Gastrocnemius medialis (tissue), 4 donors: ENCODE data around the gene PRSS1. TPM values are rescaled to one million over a fixed set of nuclear protein-coding genes. Genes with fewer than 3 reads are reported as not detected.

Experiments used
- ATAC-seq, 2 donors: fragments of 150-250 bp; one replicate each; pipeline ENCODE4 v1.9.1; 2016
- DNase-seq, 2 donors: peaks; one replicate each; pipeline ENCODE4 v3.0.0-alpha.2; 2019
- H3K27ac ChIP-seq, 4 donors: fragments of 200-600 bp; sonication (generic); 1 replicate in 1 of 4; 2 replicates in 3 of 4; pipeline ENCODE4 v1.5.1; 2016 to 2018; ENCODE audit warnings: mild to moderate bottlenecking in 2 of 4, moderate library complexity in 1 of 4
- H3K27me3 ChIP-seq, 3 donors: fragments of 200-600 bp; sonication (generic) in 2 of 3; 1 replicate in 1 of 3; 2 replicates in 2 of 3; pipeline versions ENCODE4 v1.5.1 to v1.6.0; 2016 to 2019; ENCODE audit warnings: mild to moderate bottlenecking in 1 of 3, moderate library complexity in 1 of 3
- H3K36me3 ChIP-seq, 2 donors: fragments of 200-600 bp; sonication (generic) in 1 of 2; one replicate each; pipeline ENCODE4 v1.5.1; 2017 to 2018
- H3K4me1 ChIP-seq, 2 donors: fragments of 200-600 bp; sonication (generic) in 1 of 2; one replicate each; pipeline ENCODE4 v1.5.1; 2016 to 2017; ENCODE audit warnings: mild to moderate bottlenecking in 2 of 2
- H3K4me3 ChIP-seq, 4 donors: fragments of 200-600 bp; sonication (generic) in 3 of 4; 1 replicate in 1 of 4; 2 replicates in 3 of 4; pipeline ENCODE4 v1.5.1; 2016 to 2019; ENCODE audit warnings: mild to moderate bottlenecking in 2 of 4
- H3K9me3 ChIP-seq, 3 donors: fragments of 200-600 bp; sonication (generic) in 2 of 3; 1 replicate in 1 of 3; 2 replicates in 2 of 3; pipeline ENCODE4 v1.5.1; 2016 to 2019
- CTCF ChIP-seq, 5 experiments: fragments of 450-650 bp in 3 of 5; fragments of 200-600 bp in 2 of 5; sonication (generic) in 2 of 5; IDR thresholded peaks in 4 of 5; conservative IDR thresholded peaks in 1 of 5; 1 replicate in 4 of 5; 2 replicates in 1 of 5; pipeline ENCODE4 v1.5.1; 2016 to 2019; ENCODE audit warnings: antibody characterized with exemption in 5 of 5, mild to moderate bottlenecking in 3 of 5, moderate library complexity in 3 of 5
- POLR2A ChIP-seq, 2 donors: fragments of 450-650 bp; IDR thresholded peaks; one replicate each; pipeline ENCODE4 v1.6.1; 2017; ENCODE audit warnings: antibody characterized with exemption in 2 of 2, mild to moderate bottlenecking in 2 of 2, moderate library complexity in 2 of 2
- in situ Hi-C, 4 donors: fragments of 200-750 bp; cut with MboI; loops; one replicate each; pipeline versions ENCODE4 v1.15.0 to v1.8.0; 2017; ENCODE audit warnings: low sequenced_read_pairs in 4 of 4
- intact Hi-C: fragments of 100-400 bp; cut with DNase I; formaldehyde crosslinking; loops from one replicate; pipeline ENCODE4 v1.15.1; 2023; ENCODE audit warnings: low total_unique reads
- total RNA-seq, 4 donors: library from RNA; depleted of rRNA; stranded (reverse); fragments of >200 nt; gene quantifications; one replicate each; pipeline versions ENCODE4 v1.1.0 to v1.2.3, GENCODE V29; 2016

PRSS1 gene
- total RNA-seq, 4 donors from 2014 or later = not detected

GRCh38 chr7:142784716-142785115 is 35.4 kb downstream of the PRSS1 start:
- Histone ChIP-seq H3K27ac (no peak overlapping the region), H3K27me3 (no peaks in the 10 kb centered on the region), H3K4me3 (no peak overlapping the region), H3K36me3 (no peaks in the 10 kb centered on the region), H3K9me3 (no peaks in the 10 kb centered on the region), H3K4me1 (no peaks in the 10 kb centered on the region)
- intact Hi-C loops (no loop called here), in situ Hi-C loops (loop anchor here (5.0 to 25.0 kb wide), 5 partner anchors 72 to 250 kb away; no protein-coding TSS in a partner anchor)
- DNase-seq (no peak), ATAC-seq (no peak)
- TF ChIP-seq POLR2A (IDR thresholded peaks at IDR 0.05) (no peak), CTCF (IDR thresholded peaks at IDR 0.05 in 4 of 5, conservative IDR thresholded peaks at IDR 0.05 in 1 of 5) (no peak)

- H3K4me1 ChIP-seq = no peaks in the 10 kb centered on the region
- H3K27ac ChIP-seq = peak overlapping the region in 2 of 4 donors; percentile 55 to 74
- no peaks in the 10 kb centered on the region for H3K27me3 ChIP-seq
- no peak for ATAC-seq
- H3K36me3 ChIP-seq = no peaks in the 10 kb centered on the region
- in situ Hi-C loops (loop anchor here (10.0 to 25.0 kb wide), 4 partner anchors 149 to 251 kb away; no protein-coding TSS in a partner anchor), intact Hi-C loops (no loop called here)
- DNase-seq = no peak
- no peaks in the 10 kb centered on the region for H3K9me3 ChIP-seq
- TF ChIP-seq CTCF (IDR thresholded peaks at IDR 0.05 in 4 of 5, conservative IDR thresholded peaks at IDR 0.05 in 1 of 5) (no peak), POLR2A (IDR thresholded peaks at IDR 0.05) (no peak)
- no peak overlapping the region for H3K4me3 ChIP-seq
These were observed 36.6 kb downstream of the PRSS1 start for GRCh38 chr7:142785841-142786250.

GRCh38 chr7:142787034-142787768 is 37.9 kb downstream of the PRSS1 start:
- TF ChIP-seq POLR2A (IDR thresholded peaks at IDR 0.05) (no peak), CTCF (IDR thresholded peaks at IDR 0.05 in 4 of 5, conservative IDR thresholded peaks at IDR 0.05 in 1 of 5) (no peak)
- in situ Hi-C loops (loop anchor here (10.0 to 25.0 kb wide), 4 partner anchors 150 to 252 kb away; no protein-coding TSS in a partner anchor), intact Hi-C loops (no loop called here)
- Histone ChIP-seq H3K27ac (peak overlapping the region; percentile 50 to 74 (median 65)), H3K4me3 (no peak overlapping the region), H3K4me1 (no peaks in the 10 kb centered on the region), H3K9me3 (no peaks in the 10 kb centered on the region), H3K27me3 (no peaks in the 10 kb centered on the region), H3K36me3 (no peaks in the 10 kb centered on the region)
- peak; percentile 46 to 51 for DNase-seq
- peak; percentile 73 to 79 for ATAC-seq

GRCh38 chr7:142787783-142788182 is 38.5 kb downstream of the PRSS1 start:
- intact Hi-C loops = no loop called here

More at GRCh38 chr7:142787783-142788182, 38.5 kb downstream of the PRSS1 start:
- no peak overlapping the region for H3K4me3 ChIP-seq
- TF ChIP-seq POLR2A (IDR thresholded peaks at IDR 0.05) = no peak
- no peak for TF ChIP-seq CTCF (IDR thresholded peaks at IDR 0.05 in 4 of 5, conservative IDR thresholded peaks at IDR 0.05 in 1 of 5)
- H3K9me3 ChIP-seq = no peaks in the 10 kb centered on the region
- H3K27me3 ChIP-seq = no peaks in the 10 kb centered on the region
- no peaks in the 10 kb centered on the region for H3K36me3 ChIP-seq
- in situ Hi-C loops = loop anchor here (10.0 to 25.0 kb wide), 4 partner anchors 150 to 253 kb away; no protein-coding TSS in a partner anchor
- DNase-seq (no peak), ATAC-seq (no peak)
- H3K27ac ChIP-seq = peak overlapping the region; percentile 50 to 74 (median 65)
- H3K4me1 ChIP-seq = no peaks in the 10 kb centered on the region
